Activated CD4-positive, alpha-beta memory T cell treated with anti-CD3 and anti-CD28 coated beads for 36 hours (primary cell): Measurements from ENCODE around the gene PKN2. TPM values are rescaled to one million over a fixed set of nuclear protein-coding genes. Genes with fewer than 3 reads are reported as not detected.
"Not testable (repeated sequence)": the region's sequence is repeated elsewhere in the genome, so short reads cannot be mapped to it uniquely, and the experiment has no call there.

ENCODE experiments used
- CTCF ChIA-PET: fragments of 350-600 bp; sonication (Branson Sonifier 250); formaldehyde crosslinking; loops from one replicate; lab custom pipeline; 2021; ENCODE audit warnings: antibody characterized with exemption, inconsistent platforms; lab: Charles Lee
- POLR2A ChIA-PET: fragments of 350-600 bp; sonication (Branson Sonifier 250); formaldehyde crosslinking; loops from one replicate; lab custom pipeline; 2021; ENCODE audit warnings: antibody characterized with exemption; lab: Charles Lee
- DNase-seq: peaks from one replicate; pipeline ENCODE4 v3.0.0-alpha.2; 2020
- H3K27ac Mint-ChIP-seq: one replicate; pipeline ENCODE4 v1.8.0; 2021; ENCODE audit warnings: mixed read lengths
- H3K27me3 Mint-ChIP-seq: one replicate; pipeline ENCODE4 v1.8.0; 2021; ENCODE audit warnings: mixed read lengths
- H3K36me3 Mint-ChIP-seq: one replicate; pipeline ENCODE4 v1.8.0; 2021; ENCODE audit warnings: mixed read lengths
- H3K4me1 Mint-ChIP-seq: one replicate; pipeline ENCODE4 v1.8.0; 2021; ENCODE audit warnings: low read depth, mixed read lengths
- H3K4me3 Mint-ChIP-seq: one replicate; pipeline ENCODE4 v1.8.0; 2021; ENCODE audit warnings: mild to moderate bottlenecking, mixed read lengths
- H3K9me3 Mint-ChIP-seq: one replicate; pipeline ENCODE4 v1.8.0; 2021; ENCODE audit warnings: mixed read lengths
- intact Hi-C: fragments of 100-400 bp; cut with micrococcal nuclease; formaldehyde crosslinking; loops from one replicate; pipeline ENCODE4 v1.15.1; 2023
- total RNA-seq, 2 experiments: library from RNA; stranded (reverse); gene quantifications; one replicate each; pipeline ENCODE4 v1.2.3, GENCODE V29; 2021

Gene PKN2
- total RNA-seq, 2 experiments from 2014 or later = 16.2 to 17.9 TPM

- H3K27ac Mint-ChIP-seq, DNase-seq, H3K27me3 Mint-ChIP-seq, H3K9me3 Mint-ChIP-seq, POLR2A ChIA-PET, H3K4me3 Mint-ChIP-seq, intact Hi-C loops: not testable (repeated sequence)
- peaks cover 15% of the 10 kb centered on the region for H3K36me3 Mint-ChIP-seq
- peaks cover 26% of the 10 kb centered on the region for H3K4me1 Mint-ChIP-seq
- CTCF ChIA-PET = interaction anchor here (0.6 kb wide), 1 partner anchor 1971 kb away, joined by 4 read pairs; no protein-coding TSS in a partner anchor
Observed at GRCh38 chr1:88701793-88702192, 17.7 kb downstream of the PKN2 start.

GRCh38 chr1:88708011-88708410 is 23.9 kb downstream of the PKN2 start:
- intact Hi-C loops = no loop called here

GRCh38 chr1:88712907-88713306 is 28.8 kb downstream of the PKN2 start:
- H3K4me3 Mint-ChIP-seq, H3K27me3 Mint-ChIP-seq, DNase-seq, H3K27ac Mint-ChIP-seq, intact Hi-C loops, POLR2A ChIA-PET, CTCF ChIA-PET: not testable (repeated sequence)
- H3K4me1 Mint-ChIP-seq = peaks cover 30% of the 10 kb centered on the region
- H3K9me3 Mint-ChIP-seq = peaks cover 29% of the 10 kb centered on the region
- H3K36me3 Mint-ChIP-seq = peaks cover 39% of the 10 kb centered on the region

More at GRCh38 chr1:88708011-88708410, 23.9 kb downstream of the PKN2 start:
- Mint-ChIP-seq H3K9me3 (peaks cover 4% of the 10 kb centered on the region), H3K36me3 (peaks cover 18% of the 10 kb centered on the region), H3K4me3 (no peak overlapping the region), H3K27ac (no peak overlapping the region), H3K27me3 (no peaks in the 10 kb centered on the region), H3K4me1 (peaks cover 9% of the 10 kb centered on the region)
- no peak for DNase-seq
- CTCF ChIA-PET = no interaction called here
- POLR2A ChIA-PET = no interaction called here

GRCh38 chr1:88716571-88716970 is 32.5 kb downstream of the PKN2 start:
- intact Hi-C loops, H3K27ac Mint-ChIP-seq, POLR2A ChIA-PET, CTCF ChIA-PET, DNase-seq, H3K4me3 Mint-ChIP-seq, H3K27me3 Mint-ChIP-seq: not testable (repeated sequence)
- Mint-ChIP-seq H3K4me1 (peaks cover 26% of the 10 kb centered on the region), H3K9me3 (peaks cover 29% of the 10 kb centered on the region), H3K36me3 (peaks cover 28% of the 10 kb centered on the region)

GRCh38 chr1:88722492-88722891 is 38.4 kb downstream of the PKN2 start:
- intact Hi-C loops = no loop called here
- DNase-seq = no peak
- CTCF ChIA-PET = interaction anchor here (0.6 kb wide), 1 partner anchor 356 kb away, joined by 3 read pairs; no protein-coding TSS in a partner anchor
- H3K27me3 Mint-ChIP-seq = no peaks in the 10 kb centered on the region
- peaks cover 34% of the 10 kb centered on the region for H3K4me1 Mint-ChIP-seq
- peaks cover 2% of the 10 kb centered on the region for H3K36me3 Mint-ChIP-seq
- H3K27ac Mint-ChIP-seq = no peak overlapping the region
- H3K9me3 Mint-ChIP-seq = no peaks in the 10 kb centered on the region
- POLR2A ChIA-PET = interaction anchor here (0.8 kb wide), 1 partner anchor 9 kb away, joined by 3 read pairs; no protein-coding TSS in a partner anchor
- no peak overlapping the region for H3K4me3 Mint-ChIP-seq

GRCh38 chr1:88726697-88727096 is 42.6 kb downstream of the PKN2 start:
- H3K9me3 Mint-ChIP-seq = no peaks in the 10 kb centered on the region
- intact Hi-C loops = no loop called here
- DNase-seq = no peak
- H3K4me3 Mint-ChIP-seq = no peak overlapping the region
- peaks cover 45% of the 10 kb centered on the region for H3K4me1 Mint-ChIP-seq
- POLR2A ChIA-PET = no interaction called here
- peaks cover 13% of the 10 kb centered on the region for H3K36me3 Mint-ChIP-seq
- no peaks in the 10 kb centered on the region for H3K27me3 Mint-ChIP-seq
- CTCF ChIA-PET = no interaction called here
- H3K27ac Mint-ChIP-seq = no peak overlapping the region

- CTCF ChIA-PET = no interaction called here
- H3K9me3 Mint-ChIP-seq = peaks cover 1% of the 10 kb centered on the region
- DNase-seq = no peak
- H3K36me3 Mint-ChIP-seq = peaks cover 14% of the 10 kb centered on the region
- intact Hi-C loops = no loop called here
- H3K27me3 Mint-ChIP-seq = no peaks in the 10 kb centered on the region
- no peak overlapping the region for H3K4me3 Mint-ChIP-seq
- peaks cover 44% of the 10 kb centered on the region for H3K4me1 Mint-ChIP-seq
- no peak overlapping the region for H3K27ac Mint-ChIP-seq
- POLR2A ChIA-PET = no interaction called here
Observed at GRCh38 chr1:88727205-88727604, 43.1 kb downstream of the PKN2 start.

GRCh38 chr1:88729297-88729696 is 45.2 kb downstream of the PKN2 start:
- H3K4me1 Mint-ChIP-seq = peaks cover 35% of the 10 kb centered on the region
- no peaks in the 10 kb centered on the region for H3K27me3 Mint-ChIP-seq
- ChIA-PET CTCF (no interaction called here), POLR2A (no interaction called here)
- intact Hi-C loops = no loop called here
- H3K4me3 Mint-ChIP-seq = no peak overlapping the region
- H3K36me3 Mint-ChIP-seq = peaks cover 25% of the 10 kb centered on the region
- DNase-seq = no peak
- no peak overlapping the region for H3K27ac Mint-ChIP-seq
- peaks cover 10% of the 10 kb centered on the region for H3K9me3 Mint-ChIP-seq

- CTCF ChIA-PET = no interaction called here
- peaks cover 17% of the 10 kb centered on the region for H3K9me3 Mint-ChIP-seq
- POLR2A ChIA-PET = no interaction called here
- H3K27ac Mint-ChIP-seq = no peak overlapping the region
- peaks cover 32% of the 10 kb centered on the region for H3K4me1 Mint-ChIP-seq
- DNase-seq = no peak
- peaks cover 33% of the 10 kb centered on the region for H3K36me3 Mint-ChIP-seq
- H3K4me3 Mint-ChIP-seq = no peak overlapping the region
- no peaks in the 10 kb centered on the region for H3K27me3 Mint-ChIP-seq
- intact Hi-C loops = no loop called here
Observed at GRCh38 chr1:88730132-88730675, 46.1 kb downstream of the PKN2 start.

GRCh38 chr1:88730995-88731394 is 46.9 kb downstream of the PKN2 start:
- no peak for DNase-seq
- no peak overlapping the region for H3K4me3 Mint-ChIP-seq
- no peak overlapping the region for H3K27ac Mint-ChIP-seq
- ChIA-PET CTCF (no interaction called here), POLR2A (interaction anchor here (1.0 kb wide), 1 partner anchor 8 kb away, joined by 3 read pairs; no protein-coding TSS in a partner anchor)
- H3K4me1 Mint-ChIP-seq = peaks cover 25% of the 10 kb centered on the region
- H3K9me3 Mint-ChIP-seq = peaks cover 25% of the 10 kb centered on the region
- peaks cover 40% of the 10 kb centered on the region for H3K36me3 Mint-ChIP-seq
- no peaks in the 10 kb centered on the region for H3K27me3 Mint-ChIP-seq
- intact Hi-C loops = no loop called here

GRCh38 chr1:88731475-88732269 is 47.6 kb downstream of the PKN2 start:
- Mint-ChIP-seq H3K36me3 (peaks cover 42% of the 10 kb centered on the region), H3K9me3 (peaks cover 26% of the 10 kb centered on the region), H3K4me3 (no peak overlapping the region), H3K27ac (no peak overlapping the region), H3K27me3 (no peaks in the 10 kb centered on the region), H3K4me1 (peaks cover 20% of the 10 kb centered on the region)
- intact Hi-C loops = no loop called here
- DNase-seq = no peak
- ChIA-PET CTCF (interaction anchor here (0.7 kb wide), 1 partner anchor 253 kb away, joined by 3 read pairs; no protein-coding TSS in a partner anchor), POLR2A (interaction anchor here (1.0 kb wide), 1 partner anchor 9 kb away, joined by 3 read pairs; no protein-coding TSS in a partner anchor)

- no peak overlapping the region for H3K4me3 Mint-ChIP-seq
Observed at GRCh38 chr1:88735382-88735781, 51.3 kb downstream of the PKN2 start.

More at GRCh38 chr1:88735382-88735781, 51.3 kb downstream of the PKN2 start:
- H3K27me3 Mint-ChIP-seq = no peaks in the 10 kb centered on the region
- no peak for DNase-seq
- H3K27ac Mint-ChIP-seq = no peak overlapping the region
- H3K9me3 Mint-ChIP-seq = peaks cover 26% of the 10 kb centered on the region
- H3K36me3 Mint-ChIP-seq = peaks cover 30% of the 10 kb centered on the region
- peaks cover 17% of the 10 kb centered on the region for H3K4me1 Mint-ChIP-seq
- ChIA-PET CTCF (interaction anchor here (0.7 to 3.1 kb wide), 9 partner anchors 41 to 238 kb away, joined by 3 to 23 read pairs (median 3); no protein-coding TSS in a partner anchor), POLR2A (no interaction called here)
- intact Hi-C loops = no loop called here
